ENCODE measurements around the gene ZNF428. TPM values are rescaled to one million over a fixed set of nuclear protein-coding genes. Genes with fewer than 3 reads are reported as not detected.

The ZNF428 gene, protein sequence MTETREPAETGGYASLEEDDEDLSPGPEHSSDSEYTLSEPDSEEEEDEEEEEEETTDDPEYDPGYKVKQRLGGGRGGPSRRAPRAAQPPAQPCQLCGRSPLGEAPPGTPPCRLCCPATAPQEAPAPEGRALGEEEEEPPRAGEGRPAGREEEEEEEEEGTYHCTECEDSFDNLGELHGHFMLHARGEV
- total RNA-seq: 28.0 and 29.2 TPM in 2 replicates

DNA sequence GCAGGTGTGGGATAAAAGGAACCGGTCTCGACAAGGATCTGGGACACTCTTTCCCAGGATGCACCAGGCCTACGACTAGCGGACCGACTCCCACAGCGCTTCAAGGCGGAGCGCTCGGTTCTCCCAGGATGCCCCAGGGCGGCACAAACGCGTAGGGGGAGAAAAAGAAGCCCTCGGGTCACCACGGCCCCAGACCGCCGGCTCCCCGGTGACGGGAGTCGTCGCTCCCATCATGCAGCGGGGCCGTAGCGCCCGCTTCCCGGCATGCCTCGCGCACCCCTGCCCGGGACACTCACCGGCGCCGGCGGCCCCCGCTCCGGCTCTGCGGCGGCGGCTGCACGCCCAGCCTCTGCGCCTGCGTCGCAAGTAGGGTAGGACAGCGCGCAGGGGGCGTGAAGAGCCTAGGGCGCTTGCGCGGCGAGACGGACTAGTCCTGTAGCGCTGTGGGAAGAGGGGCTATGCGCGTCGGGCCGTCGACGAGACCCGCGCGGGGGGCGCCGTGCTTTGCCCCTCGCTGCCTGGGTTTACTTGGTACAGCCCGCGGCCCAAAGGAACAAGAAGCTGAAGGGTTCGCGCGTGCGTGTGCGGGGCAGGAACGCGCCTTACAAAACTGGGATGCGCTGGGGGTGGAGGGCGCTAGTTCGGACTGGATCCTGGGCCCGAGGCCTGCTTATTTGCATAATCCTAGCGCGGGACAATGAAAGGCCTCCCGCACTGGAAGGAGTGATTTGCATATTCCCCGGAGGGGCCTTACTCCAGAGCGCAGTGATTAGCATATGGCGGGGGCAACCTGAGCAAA, at the start of gene ZNF428:
Gene ZNF428 (minus strand): TSS at position 368 of the 799 bp plus-strand sequence. CDS start 5,325 bp downstream, outside the sequence.

DNA sequence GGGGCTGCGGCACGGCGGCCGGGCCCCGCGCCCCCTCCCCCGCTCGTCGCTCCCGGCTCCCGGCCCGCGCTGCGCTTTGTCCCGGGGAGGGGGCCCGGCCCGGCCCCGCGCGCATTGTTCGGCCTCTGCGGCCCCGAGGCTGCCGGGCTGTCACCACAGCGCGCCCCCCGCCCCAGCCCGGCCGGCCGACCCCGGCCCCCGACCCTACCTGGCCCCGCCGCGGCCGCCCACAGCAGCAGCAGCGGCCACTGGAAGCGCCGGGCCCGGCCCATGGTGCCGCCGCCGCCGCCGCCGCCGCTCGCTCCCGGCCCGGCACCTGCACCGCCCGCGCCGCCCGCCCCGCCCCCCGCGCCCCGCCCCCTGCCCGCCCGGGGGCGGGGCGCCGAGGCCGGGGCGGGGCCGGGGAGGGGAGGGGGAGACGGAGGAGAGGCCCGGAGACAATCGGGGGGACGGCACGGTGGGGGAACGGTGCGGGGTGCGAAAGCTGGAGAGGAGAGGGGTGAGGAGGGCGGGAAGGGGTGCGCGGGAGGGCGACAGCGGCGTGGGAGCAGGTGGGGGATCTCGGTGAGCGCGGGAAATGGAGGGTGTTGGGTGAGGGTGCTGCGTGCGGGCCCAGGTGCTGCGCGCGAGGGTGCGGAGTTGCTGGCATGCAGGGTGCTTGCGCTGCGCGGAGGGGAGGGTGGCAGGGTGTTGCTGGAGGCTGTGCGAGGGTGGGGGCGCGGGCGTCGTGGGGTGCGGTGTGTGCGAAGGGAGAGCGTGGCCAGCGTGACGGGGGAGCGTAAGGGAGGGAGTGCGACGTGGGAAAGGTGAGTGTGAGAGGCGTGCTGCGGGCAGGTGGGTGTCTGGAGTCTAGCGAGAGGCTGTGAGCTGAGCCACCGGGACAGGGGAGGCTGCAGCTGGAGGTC, 20.3 kb upstream of the ZNF428 start, which contains the start of gene CADM4:
Gene CADM4 (minus strand): TSS at position 332 of the 905 bp plus-strand sequence. CDS start 60 bp downstream, at position 272.

DNA sequence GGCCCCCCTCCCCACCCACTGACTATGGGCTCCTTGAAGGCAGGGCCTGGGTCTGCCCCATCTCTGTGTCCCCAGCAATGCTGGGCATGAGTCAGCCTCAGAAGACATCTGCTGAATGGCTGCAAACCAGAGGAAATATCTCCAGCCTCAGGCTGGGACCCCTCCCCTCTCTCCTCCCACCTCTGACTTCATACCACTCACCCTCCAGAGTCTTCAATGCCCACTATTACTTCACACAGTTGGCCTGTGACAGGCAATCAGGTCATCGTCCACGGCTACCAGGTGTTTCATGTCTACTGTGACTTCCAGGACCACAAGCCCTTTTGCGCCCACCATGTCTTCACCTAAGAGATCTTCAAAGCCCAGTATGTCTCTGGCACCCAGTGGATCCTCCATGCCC, 7.6 kb downstream of the ZNF428 start, which contains the start of gene SRRM5:
Gene SRRM5 (plus strand): TSS at position 301 of the 400 bp plus-strand sequence. CDS start 34 bp downstream, at position 335.

DNA sequence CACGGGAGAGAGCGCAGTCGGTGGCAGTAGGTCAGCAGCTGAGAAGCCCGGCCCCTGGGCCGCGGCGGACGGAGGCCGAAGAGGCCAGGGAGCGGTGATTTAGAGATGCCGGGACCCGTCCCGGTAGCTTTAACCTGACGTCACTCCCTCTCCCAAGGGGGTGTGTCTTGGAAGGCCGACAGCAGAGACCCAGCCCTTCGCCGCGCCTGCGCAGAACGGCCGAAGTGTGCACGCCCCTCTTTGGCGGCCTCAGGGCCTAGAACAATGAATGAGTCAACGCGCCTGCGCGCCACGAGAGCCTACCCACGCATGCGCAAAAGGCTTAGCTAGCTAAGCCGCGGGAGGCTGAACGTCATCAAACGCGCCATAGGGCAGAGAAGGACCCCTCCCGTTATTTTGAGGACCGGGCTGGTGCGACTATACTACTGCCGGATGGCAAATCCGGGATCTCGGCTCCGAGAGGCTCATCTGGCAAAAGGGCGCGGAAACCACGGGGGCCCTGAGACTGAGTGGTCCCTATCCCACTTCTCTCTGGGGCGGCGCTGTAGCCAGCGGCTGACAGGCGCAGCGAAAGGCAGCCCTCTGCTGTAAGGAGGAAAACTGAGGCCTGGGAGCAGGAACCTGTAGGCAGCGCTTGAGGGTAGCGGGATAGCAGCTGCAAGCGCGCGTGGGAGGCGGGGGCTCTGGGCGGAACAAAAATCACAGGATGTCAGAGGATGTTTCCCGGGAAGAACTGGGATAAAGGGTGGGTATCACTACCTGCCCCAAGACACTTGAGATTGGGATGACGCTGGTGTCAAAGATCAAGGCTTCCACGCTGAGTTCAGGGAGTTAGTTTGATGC, 23.2 kb downstream of the ZNF428 start, which contains the start of the genes IRGQ and ZNF576:
Gene IRGQ (minus strand): TSS at position 136 of the 843 bp plus-strand sequence. CDS start 796 bp downstream, outside the sequence.
Gene ZNF576 (plus strand): TSS at position 597 of the 843 bp plus-strand sequence. CDS start 514 bp downstream, outside the sequence.

DNA sequence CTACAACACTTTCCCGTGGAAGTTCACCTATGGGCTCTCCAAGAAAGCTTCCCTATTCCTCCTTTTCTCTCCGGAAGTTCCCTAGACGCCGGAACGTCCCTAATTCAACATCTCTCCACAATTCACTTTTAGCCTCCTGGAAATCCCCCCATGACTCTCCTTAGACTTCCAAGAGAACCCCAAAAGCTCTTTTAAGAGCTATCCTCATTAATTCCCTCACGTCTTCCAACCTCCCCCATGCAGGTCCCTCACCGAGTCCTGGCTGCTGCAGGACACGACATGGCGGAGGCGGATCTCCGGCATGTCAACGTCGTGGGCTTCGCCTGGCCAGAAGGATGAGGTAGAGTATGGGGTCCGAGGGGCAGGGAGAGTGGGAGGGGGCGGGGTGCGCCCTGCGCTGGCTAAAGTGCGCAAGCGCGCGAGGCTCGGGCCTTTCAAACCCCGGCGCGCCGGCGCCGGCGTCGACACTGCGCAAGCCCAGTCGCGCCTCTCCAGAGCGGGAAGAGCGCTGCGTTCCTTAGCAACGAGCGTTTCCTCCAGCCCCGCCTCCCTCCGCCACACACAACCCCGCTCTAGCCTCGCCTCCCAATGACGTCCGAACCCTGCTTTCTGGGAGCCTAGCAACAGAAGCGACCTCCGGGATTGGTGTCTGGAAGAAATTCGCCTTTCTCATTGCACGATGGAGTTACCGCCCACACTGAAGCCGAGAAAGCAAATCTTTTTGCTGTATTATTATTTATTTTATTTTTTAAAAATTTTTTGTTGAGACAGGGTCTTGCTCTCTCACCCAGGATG, 44.1 kb downstream of the ZNF428 start, which contains the start of the genes PINLYP and XRCC1:
Gene PINLYP (plus strand): TSS at position 646 of the 795 bp plus-strand sequence. CDS start 1,391 bp downstream, outside the sequence.
Gene XRCC1 (minus strand): TSS at position 372 of the 795 bp plus-strand sequence. CDS start 69 bp downstream, at position 303.

Other genes with a start within 250 kb of the ZNF428 start
- gene TEX101, start 204.7 kb downstream of the ZNF428 start, total RNA-seq: not detected in 2 replicates
- not detected in 2 replicates for gene LYPD3, start 154.0 kb downstream of the ZNF428 start, total RNA-seq
- gene PHLDB3, start 114.9 kb downstream of the ZNF428 start, total RNA-seq: 12.1 and 17.5 TPM in 2 replicates
- gene ETHE1, start 92.4 kb downstream of the ZNF428 start, total RNA-seq: 55.6 and 78.9 TPM in 2 replicates
- 0.26 and 0.36 TPM in 2 replicates for gene ZNF575, start 86.4 kb downstream of the ZNF428 start, total RNA-seq
- gene XRCC1, start 44.1 kb downstream of the ZNF428 start, total RNA-seq: 10.9 and 15.0 TPM in 2 replicates
- gene PINLYP, start 43.8 kb downstream of the ZNF428 start, total RNA-seq: 0.76 and 1.3 TPM in 2 replicates
- 20.1 and 29.3 TPM in 2 replicates for gene IRGQ, start 23.5 kb downstream of the ZNF428 start, total RNA-seq
- gene ZNF576, start 23.0 kb downstream of the ZNF428 start, total RNA-seq: 9.7 and 11.1 TPM in 2 replicates
- 0.03 TPM in 1 of 2 replicates, not detected in the other for gene SRRM5, start 7.5 kb downstream of the ZNF428 start, total RNA-seq
- gene CADM4, start 20.2 kb upstream of the ZNF428 start, total RNA-seq: 4.3 and 5.6 TPM in 2 replicates
- 87.8 and 131 TPM in 2 replicates for gene PLAUR, start 50.5 kb upstream of the ZNF428 start, total RNA-seq
- gene IRGC, start 96.4 kb upstream of the ZNF428 start, total RNA-seq: not detected in 2 replicates
- gene SMG9, start 135.3 kb upstream of the ZNF428 start, total RNA-seq: 11.3 and 23.8 TPM in 2 replicates
- 3.3 and 11.3 TPM in 2 replicates for gene KCNN4, start 161.3 kb upstream of the ZNF428 start, total RNA-seq
- 1.4 and 2.1 TPM in 2 replicates for gene LYPD5, start 182.8 kb upstream of the ZNF428 start, total RNA-seq
- 15.9 and 16.0 TPM in 2 replicates for gene ZNF283, start 207.7 kb upstream of the ZNF428 start, total RNA-seq

Measured in smooth muscle cell of the pulmonary artery (primary cell).